CD14-positive monocyte (primary cell): ENCODE results near the gene MYO5B. TPM values are rescaled to one million over a fixed set of nuclear protein-coding genes. Genes with fewer than 3 reads are reported as not detected.

Experiments
- DNase-seq, 3 donors: peaks; one replicate each; pipeline ENCODE4 v3.0.0-alpha.2; 2011 to 2022
- H2AFZ ChIP-seq: 2 replicates; pipeline ENCODE4 v1.6.0; 2012; ENCODE audit warnings: mild to moderate bottlenecking, low read depth, low read length, inconsistent platforms; ENCODE audit not compliant: insufficient read depth, poor library complexity, severe bottlenecking
- H3K27ac ChIP-seq, 2 donors: 1 replicate in 1 of 2; 2 replicates in 1 of 2; pipeline ENCODE4 v1.5.1; 2012 to 2013; ENCODE audit warnings: low read length in 2 of 2, control low read depth in 1 of 2, inconsistent platforms in 1 of 2, low read depth in 1 of 2, mild to moderate bottlenecking in 1 of 2
- H3K27me3 ChIP-seq, 2 donors: one replicate each; pipeline versions ENCODE4 v1.6.0 to v1.6.1; 2011 to 2013; ENCODE audit warnings: low read length in 2 of 2; ENCODE audit not compliant: control insufficient read depth in 2 of 2, insufficient read depth in 2 of 2
- H3K36me3 ChIP-seq, 2 donors: replicated peaks in 1 of 2; 1 replicate in 1 of 2; 2 replicates in 1 of 2; pipeline versions ENCODE4 v1.5.1 to v1.6.1; 2012 to 2013; ENCODE audit warnings: low read length in 2 of 2, control low read depth in 1 of 2, inconsistent platforms in 1 of 2, mild to moderate bottlenecking in 1 of 2; ENCODE audit not compliant: insufficient read depth in 2 of 2, control insufficient read depth in 1 of 2
- H3K4me1 ChIP-seq, 2 donors: 1 replicate in 1 of 2; 2 replicates in 1 of 2; pipeline versions ENCODE4 v1.5.1 to v1.6.1; 2012 to 2013; ENCODE audit warnings: low read length in 2 of 2, control low read depth in 1 of 2, inconsistent platforms in 1 of 2, mild to moderate bottlenecking in 1 of 2, moderate library complexity in 1 of 2; ENCODE audit not compliant: insufficient read depth in 2 of 2, control insufficient read depth in 1 of 2
- H3K4me2 ChIP-seq: replicated peaks from 2 replicates; pipeline ENCODE3; 2012; ENCODE audit warnings: low read length, moderate library complexity, mild to moderate bottlenecking; ENCODE audit not compliant: poor library complexity, severe bottlenecking; ENCODE audit errors: extremely low read depth
- H3K4me3 ChIP-seq, 3 experiments: fragments of 200-600 bp in 1 of 3; sonication (generic) in 1 of 3; replicated peaks in 1 of 3; 1 replicate in 2 of 3; 2 replicates in 1 of 3; pipeline ENCODE4 v1.5.1; 2011 to 2013; ENCODE audit warnings: low read length in 3 of 3, mild to moderate bottlenecking in 3 of 3, control low read depth in 2 of 3, low read depth in 2 of 3, inconsistent platforms in 1 of 3, moderate library complexity in 1 of 3
- H3K79me2 ChIP-seq: 2 replicates; pipeline ENCODE4 v1.6.0; 2012; ENCODE audit warnings: mild to moderate bottlenecking, control low read depth, inconsistent platforms, low read length, moderate library complexity; ENCODE audit not compliant: insufficient read depth
- H3K9ac ChIP-seq: 2 replicates; pipeline ENCODE4 v1.6.0; 2017; ENCODE audit warnings: low read length, mild to moderate bottlenecking; ENCODE audit not compliant: insufficient read depth, poor library complexity, severe bottlenecking
- H3K9me3 ChIP-seq, 2 donors: replicated peaks in 1 of 2; 1 replicate in 1 of 2; 2 replicates in 1 of 2; pipeline versions ENCODE4 v1.5.1 to v1.6.1; 2012 to 2013; ENCODE audit warnings: low read length in 2 of 2, control low read depth in 1 of 2; ENCODE audit not compliant: control insufficient read depth in 1 of 2, insufficient read depth in 1 of 2
- H4K20me1 ChIP-seq: 2 replicates; pipeline ENCODE4 v1.6.0; 2012; ENCODE audit warnings: mild to moderate bottlenecking, low read length, control low read depth, moderate library complexity; ENCODE audit not compliant: insufficient read depth
- H3K27ac Mint-ChIP-seq, 7 donors: one replicate each; pipeline ENCODE4 v1.8.0; 2020; ENCODE audit warnings: mild to moderate bottlenecking in 7 of 7, mixed read lengths in 7 of 7, moderate library complexity in 6 of 7, inconsistent platforms in 2 of 7
- H3K27me3 Mint-ChIP-seq, 3 donors: one replicate each; pipeline ENCODE4 v1.8.0; 2021 to 2022; ENCODE audit warnings: low read depth in 3 of 3, mild to moderate bottlenecking in 3 of 3, mixed read lengths in 3 of 3, moderate library complexity in 3 of 3, inconsistent platforms in 1 of 3
- H3K36me3 Mint-ChIP-seq, 2 donors: one replicate each; pipeline ENCODE4 v1.8.0; 2020; ENCODE audit warnings: mixed read lengths in 2 of 2, inconsistent platforms in 1 of 2, mild to moderate bottlenecking in 1 of 2
- H3K4me1 Mint-ChIP-seq: one replicate; pipeline ENCODE4 v1.8.0; 2020; ENCODE audit warnings: mild to moderate bottlenecking, mixed read lengths
- H3K4me3 Mint-ChIP-seq, 2 donors: one replicate each; pipeline ENCODE4 v1.8.0; 2020; ENCODE audit warnings: mild to moderate bottlenecking in 2 of 2, mixed read lengths in 2 of 2, moderate library complexity in 1 of 2
- H3K9me3 Mint-ChIP-seq, 7 donors: one replicate each; pipeline ENCODE4 v1.8.0; 2020 to 2022; ENCODE audit warnings: mixed read lengths in 7 of 7, mild to moderate bottlenecking in 6 of 7, moderate library complexity in 6 of 7, inconsistent platforms in 2 of 7
- WGBS: methylation state at CpG from one replicate; pipeline ENCODE4 v1.1.5; 2013; ENCODE audit warnings: missing lambda C conversion rate; ENCODE audit not compliant: insufficient coverage; 5-methylcytosine and 5-hydroxymethylcytosine counted together
- intact Hi-C, 2 donors: fragments of 100-400 bp; cut with micrococcal nuclease; formaldehyde crosslinking; loops; one replicate each; pipeline versions ENCODE4 v1.15.0 to v1.15.1; 2023
- polyA plus RNA-seq, 3 donors: library from polyadenylated mRNA; depleted of rRNA in 1 of 3; unstranded in 2 of 3; stranded (reverse) in 1 of 3; fragments of 300-500 nt in 2 of 3; fragments of >200 nt in 1 of 3; fragmentation: Illumina TruSeq in 2 of 3; gene quantifications; 1 replicate in 2 of 3; 2 replicates in 1 of 3; pipeline ENCODE4 v1.2.3, GENCODE V29; 2012 to 2021
- TF ChIP-seq, protein P1 (sequence below): fragments of 200-600 bp; IDR thresholded peaks from one replicate; pipeline ENCODE4 v1.8.0; 2022; ENCODE audit warnings: antibody characterized with exemption, mild to moderate bottlenecking

The MYO5B gene
- polyA plus RNA-seq, 3 donors, result 0.04 TPM; not detected in 2

- Mint-ChIP-seq H3K4me1 (peaks cover 5% of the 10 kb centered on the region), H3K36me3 (no peaks in the 10 kb centered on the region), H3K9me3 (peaks cover 0 to 1% (median 0%) of the 10 kb centered on the region in 7 donors), H3K27ac (no peak overlapping the region), H3K4me3 (no peak overlapping the region), H3K27me3 (peaks cover 23 to 33% (median 23%) of the 10 kb centered on the region in 3 donors)
- no peak overlapping the region for H3K4me3 ChIP-seq
- peaks cover 12 to 24% of the 10 kb centered on the region in 2 donors for H3K27me3 ChIP-seq
- no peak for DNase-seq
- TF ChIP-seq, protein P1, sequence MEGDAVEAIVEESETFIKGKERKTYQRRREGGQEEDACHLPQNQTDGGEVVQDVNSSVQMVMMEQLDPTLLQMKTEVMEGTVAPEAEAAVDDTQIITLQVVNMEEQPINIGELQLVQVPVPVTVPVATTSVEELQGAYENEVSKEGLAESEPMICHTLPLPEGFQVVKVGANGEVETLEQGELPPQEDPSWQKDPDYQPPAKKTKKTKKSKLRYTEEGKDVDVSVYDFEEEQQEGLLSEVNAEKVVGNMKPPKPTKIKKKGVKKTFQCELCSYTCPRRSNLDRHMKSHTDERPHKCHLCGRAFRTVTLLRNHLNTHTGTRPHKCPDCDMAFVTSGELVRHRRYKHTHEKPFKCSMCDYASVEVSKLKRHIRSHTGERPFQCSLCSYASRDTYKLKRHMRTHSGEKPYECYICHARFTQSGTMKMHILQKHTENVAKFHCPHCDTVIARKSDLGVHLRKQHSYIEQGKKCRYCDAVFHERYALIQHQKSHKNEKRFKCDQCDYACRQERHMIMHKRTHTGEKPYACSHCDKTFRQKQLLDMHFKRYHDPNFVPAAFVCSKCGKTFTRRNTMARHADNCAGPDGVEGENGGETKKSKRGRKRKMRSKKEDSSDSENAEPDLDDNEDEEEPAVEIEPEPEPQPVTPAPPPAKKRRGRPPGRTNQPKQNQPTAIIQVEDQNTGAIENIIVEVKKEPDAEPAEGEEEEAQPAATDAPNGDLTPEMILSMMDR, result no peak
- no peaks in the 10 kb centered on the region for H3K36me3 ChIP-seq
- H2AFZ ChIP-seq, result no peak overlapping the region
- no peaks in the 10 kb centered on the region for H3K9me3 ChIP-seq
- no peaks in the 10 kb centered on the region for H3K79me2 ChIP-seq
- no peak overlapping the region for H3K9ac ChIP-seq
- H3K27ac ChIP-seq, result no peak overlapping the region
- H4K20me1 ChIP-seq, result no peaks in the 10 kb centered on the region
- no peak overlapping the region for H3K4me2 ChIP-seq
- 40% methylated on average over 1 of the region's 1 CpG for WGBS
- intact Hi-C loops, result no loop called here
- H3K4me1 ChIP-seq, result no peaks in the 10 kb centered on the region
These were observed 12.8 kb upstream of the MYO5B start for GRCh38 chr18:50207722-50208121.

DNA sequence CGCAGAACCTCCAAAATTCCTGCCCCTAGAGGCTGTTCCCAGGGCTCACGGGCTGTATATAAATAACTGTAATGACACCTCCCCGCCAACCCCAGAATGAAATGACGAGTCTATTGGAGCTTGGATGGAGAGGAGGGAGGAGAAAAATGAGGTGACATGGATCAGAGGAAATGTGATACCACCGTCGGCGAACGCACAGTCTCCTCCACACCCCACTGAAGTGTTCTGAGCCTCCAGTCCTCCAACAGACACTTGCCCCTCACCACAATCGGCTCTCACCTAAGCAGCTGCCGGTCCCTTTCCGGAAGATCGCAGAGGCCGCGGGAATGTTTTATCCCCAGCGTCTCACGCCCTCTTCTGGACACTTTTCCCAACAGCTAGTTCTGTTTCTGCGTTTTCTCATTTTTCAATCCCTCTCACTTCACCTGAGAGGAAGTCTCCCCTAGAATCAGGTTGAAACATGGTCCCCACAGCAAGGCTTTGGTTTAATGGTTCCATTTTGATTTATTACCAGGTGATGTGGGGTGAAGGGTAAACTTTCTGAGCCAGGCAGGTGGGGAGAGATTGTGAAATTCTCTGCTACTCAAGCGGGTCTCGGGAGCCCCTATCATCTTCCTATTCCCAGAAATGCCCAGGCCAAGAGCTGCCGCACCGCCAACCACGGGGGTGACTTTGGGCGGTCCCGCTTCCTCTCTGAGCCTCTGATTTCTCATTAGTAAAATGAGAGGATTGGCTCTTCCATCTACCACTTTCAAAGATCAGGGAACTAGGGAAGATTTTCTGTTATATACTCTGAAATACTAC is 9.1 kb upstream of the MYO5B start:
- H3K27ac Mint-ChIP-seq, result no peak overlapping the region
- intact Hi-C loops, result no loop called here

More for the DNA sequence above, 9.1 kb upstream of the MYO5B start:
- peaks cover 5% of the 10 kb centered on the region for H3K4me1 Mint-ChIP-seq
- WGBS, result 3% methylated on average over 9 of the region's 24 CpGs
- Histone ChIP-seq H3K4me3 (no peak overlapping the region), H2AFZ (no peak overlapping the region), H3K79me2 (no peaks in the 10 kb centered on the region), H3K36me3 (no peaks in the 10 kb centered on the region), H3K9me3 (no peaks in the 10 kb centered on the region), H3K4me2 (no peak overlapping the region), H3K9ac (no peak overlapping the region), H3K4me1 (no peaks in the 10 kb centered on the region), H3K27ac (no peak overlapping the region), H4K20me1 (no peaks in the 10 kb centered on the region), H3K27me3 (peaks cover 19 to 26% of the 10 kb centered on the region in 2 donors)
- peaks cover 25 to 46% (median 38%) of the 10 kb centered on the region in 3 donors for H3K27me3 Mint-ChIP-seq
- H3K4me3 Mint-ChIP-seq, result peak overlapping the region in 1 of 2 donors; percentile 60
- TF ChIP-seq, protein P1, result peak; percentile 14
- DNase-seq, result no peak
- H3K9me3 Mint-ChIP-seq, result peaks cover 0 to 6% (median 3%) of the 10 kb centered on the region in 7 donors
- H3K36me3 Mint-ChIP-seq, result no peaks in the 10 kb centered on the region
